Hepatocyte (in vitro differentiated cells): ENCODE data around the gene MDGA2. TPM values are rescaled to one million over a fixed set of nuclear protein-coding genes. Genes with fewer than 3 reads are reported as not detected.

Experiments used
- DNase-seq: peaks from one replicate; pipeline ENCODE4 v3.0.0-alpha.2; 2016; ENCODE audit warnings: low spot score
- H2AFZ ChIP-seq: fragments of 200-600 bp; sonication (generic); 2 replicates; pipeline ENCODE4 v1.6.0; 2016; ENCODE audit warnings: antibody characterized with exemption, mild to moderate bottlenecking
- H3K27ac ChIP-seq: fragments of 200-600 bp; sonication (generic); 2 replicates; pipeline ENCODE4 v1.5.1; 2016; ENCODE audit warnings: mild to moderate bottlenecking
- H3K27me3 ChIP-seq: fragments of 200-600 bp; sonication (generic); 2 replicates; pipeline ENCODE4 v1.6.1; 2016
- H3K36me3 ChIP-seq: fragments of 200-600 bp; sonication (generic); replicated peaks from 2 replicates; pipeline ENCODE4 v1.5.1; 2016; ENCODE audit warnings: low read depth; ENCODE audit not compliant: insufficient read depth
- H3K4me1 ChIP-seq: fragments of 200-600 bp; sonication (generic); 2 replicates; pipeline ENCODE4 v1.5.1; 2016; ENCODE audit warnings: mild to moderate bottlenecking, moderate library complexity; ENCODE audit not compliant: insufficient read depth
- H3K4me2 ChIP-seq: fragments of 200-600 bp; sonication (generic); 2 replicates; pipeline ENCODE4 v1.6.0; 2016
- H3K4me3 ChIP-seq: fragments of 200-600 bp; sonication (generic); 2 replicates; pipeline ENCODE4 v1.5.1; 2016; ENCODE audit warnings: mild to moderate bottlenecking
- H3K79me2 ChIP-seq: fragments of 200-600 bp; sonication (generic); 2 replicates; pipeline ENCODE4 v1.6.0; 2017; ENCODE audit warnings: mild to moderate bottlenecking
- H3K9me2 ChIP-seq: fragments of 200-600 bp; sonication (generic); replicated peaks from 2 replicates; pipeline ENCODE4 v1.6.0; 2017; ENCODE audit warnings: mild to moderate bottlenecking; ENCODE audit not compliant: insufficient read depth
- H3K9me3 ChIP-seq: fragments of 200-600 bp; sonication (generic); 2 replicates; pipeline ENCODE4 v1.5.1; 2016; ENCODE audit warnings: low read depth, mild to moderate bottlenecking
- H4K20me1 ChIP-seq: fragments of 200-600 bp; sonication (generic); 2 replicates; pipeline ENCODE4 v1.6.0; 2016; ENCODE audit warnings: mild to moderate bottlenecking; ENCODE audit not compliant: insufficient read depth, poor library complexity, severe bottlenecking
- EZH2 ChIP-seq: fragments of 200-600 bp; sonication (generic); IDR thresholded peaks from 2 replicates; pipeline ENCODE4 v1.6.1; 2016; ENCODE audit warnings: antibody characterized with exemption, mild to moderate bottlenecking, borderline replicate concordance
- EZH2phosphoT487 ChIP-seq: fragments of 200-600 bp; sonication (generic); IDR thresholded peaks from one replicate; pipeline ENCODE4 v1.6.1; 2018; ENCODE audit warnings: antibody characterized with exemption, mild to moderate bottlenecking, low read depth, moderate library complexity; ENCODE audit not compliant: unreplicated experiment, severe bottlenecking
- WGBS: methylation state at CpG from one replicate; pipeline ENCODE4 v1.1.6; 2016; ENCODE audit warnings: low lambda C conversion rate; ENCODE audit errors: missing lambda C conversion rate; 5-methylcytosine and 5-hydroxymethylcytosine counted together
- polyA plus RNA-seq: library from polyadenylated mRNA; unstranded; fragments of >200 nt; fragmentation: Nextera tagmentation; extraction: Ambion mirVana; gene quantifications from 2 replicates; pipeline ENCODE4 v1.2.1, GENCODE V29; 2016
- total RNA-seq: library from RNA; depleted of rRNA; stranded (reverse); fragments of >200 nt; gene quantifications from 2 replicates; pipeline ENCODE4 v1.2.3, GENCODE V29; 2014
- TF ChIP-seq, protein P1 (sequence below): fragments of 200-600 bp; sonication (generic); IDR thresholded peaks from 2 replicates; pipeline ENCODE4 v1.5.1; 2016; ENCODE audit warnings: antibody characterized with exemption, mild to moderate bottlenecking; ENCODE audit not compliant: poor library complexity

The MDGA2 gene
- total and polyA plus RNA-seq, 2 experiments from 2014 or later: 0.51 to 0.70 TPM

DNA sequence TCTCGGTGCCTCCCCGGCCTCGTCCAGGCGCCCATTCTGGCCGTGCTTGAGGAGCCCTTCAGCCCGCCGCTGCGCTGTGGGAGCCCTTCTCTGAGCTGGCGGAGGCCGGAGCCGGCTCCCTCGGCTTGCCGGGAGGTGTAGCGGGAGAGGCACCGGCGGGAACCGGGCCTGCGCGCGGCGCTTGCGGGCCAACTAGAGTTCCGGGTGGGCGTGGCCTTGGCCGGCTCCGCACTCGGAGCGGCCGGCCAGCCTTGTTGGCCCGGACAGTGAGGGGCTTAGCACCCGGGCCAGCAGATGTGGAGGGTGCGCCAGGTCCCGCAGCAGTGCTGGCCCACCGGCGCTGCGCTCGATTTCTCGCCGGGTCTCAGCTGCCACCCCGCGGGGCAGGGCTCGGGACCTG, 855.1 kb downstream of the MDGA2 start:
- H3K4me2 ChIP-seq: no peak overlapping the region
- H3K27ac ChIP-seq: no peak overlapping the region
- no peaks in the 10 kb centered on the region for H3K9me3 ChIP-seq
- H3K4me3 ChIP-seq: no peak overlapping the region
- no peaks in the 10 kb centered on the region for H3K4me1 ChIP-seq
- 98% methylated on average over 41 of the region's 42 CpGs for WGBS
- no peaks in the 10 kb centered on the region for H3K27me3 ChIP-seq
- H4K20me1 ChIP-seq: no peaks in the 10 kb centered on the region
- H2AFZ ChIP-seq: no peak overlapping the region
- H3K36me3 ChIP-seq: no peaks in the 10 kb centered on the region
- DNase-seq: no peak
- no peaks in the 10 kb centered on the region for H3K9me2 ChIP-seq
- TF ChIP-seq EZH2phosphoT487: no peak
- TF ChIP-seq EZH2: no peak
- TF ChIP-seq, protein P1, sequence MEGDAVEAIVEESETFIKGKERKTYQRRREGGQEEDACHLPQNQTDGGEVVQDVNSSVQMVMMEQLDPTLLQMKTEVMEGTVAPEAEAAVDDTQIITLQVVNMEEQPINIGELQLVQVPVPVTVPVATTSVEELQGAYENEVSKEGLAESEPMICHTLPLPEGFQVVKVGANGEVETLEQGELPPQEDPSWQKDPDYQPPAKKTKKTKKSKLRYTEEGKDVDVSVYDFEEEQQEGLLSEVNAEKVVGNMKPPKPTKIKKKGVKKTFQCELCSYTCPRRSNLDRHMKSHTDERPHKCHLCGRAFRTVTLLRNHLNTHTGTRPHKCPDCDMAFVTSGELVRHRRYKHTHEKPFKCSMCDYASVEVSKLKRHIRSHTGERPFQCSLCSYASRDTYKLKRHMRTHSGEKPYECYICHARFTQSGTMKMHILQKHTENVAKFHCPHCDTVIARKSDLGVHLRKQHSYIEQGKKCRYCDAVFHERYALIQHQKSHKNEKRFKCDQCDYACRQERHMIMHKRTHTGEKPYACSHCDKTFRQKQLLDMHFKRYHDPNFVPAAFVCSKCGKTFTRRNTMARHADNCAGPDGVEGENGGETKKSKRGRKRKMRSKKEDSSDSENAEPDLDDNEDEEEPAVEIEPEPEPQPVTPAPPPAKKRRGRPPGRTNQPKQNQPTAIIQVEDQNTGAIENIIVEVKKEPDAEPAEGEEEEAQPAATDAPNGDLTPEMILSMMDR: no peak
- H3K79me2 ChIP-seq: no peaks in the 10 kb centered on the region

DNA sequence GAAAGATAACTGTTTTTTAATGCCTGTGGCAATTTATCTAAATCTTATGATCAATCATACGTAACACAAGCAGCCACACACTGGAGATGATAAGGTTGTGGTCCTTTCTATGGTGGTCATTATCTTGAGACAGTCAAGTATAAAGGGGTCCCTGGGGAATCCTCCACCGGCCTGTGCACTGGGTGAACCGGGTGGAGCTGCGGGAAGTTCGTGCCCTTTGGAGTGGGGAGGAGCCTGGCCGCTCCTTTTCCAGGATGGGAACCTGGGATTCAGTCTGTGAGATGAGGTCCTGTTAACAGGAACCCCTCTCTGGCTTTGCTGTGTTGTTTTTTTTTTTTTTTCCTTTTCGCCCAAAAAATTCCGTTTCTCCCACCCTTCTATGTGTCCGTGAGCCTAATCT, 856.3 kb downstream of the MDGA2 start:
- Histone ChIP-seq H2AFZ (no peak overlapping the region), H3K27me3 (no peaks in the 10 kb centered on the region), H3K9me2 (no peaks in the 10 kb centered on the region), H3K4me1 (no peaks in the 10 kb centered on the region), H3K27ac (no peak overlapping the region), H3K4me3 (no peak overlapping the region), H3K4me2 (no peak overlapping the region), H3K9me3 (no peaks in the 10 kb centered on the region), H3K79me2 (no peaks in the 10 kb centered on the region), H4K20me1 (no peaks in the 10 kb centered on the region), H3K36me3 (no peaks in the 10 kb centered on the region)
- 88% methylated on average over 9 of the region's 9 CpGs for WGBS
- no peak for DNase-seq
- TF ChIP-seq, protein P1: no peak
- TF ChIP-seq EZH2 (no peak), EZH2phosphoT487 (no peak)

DNA sequence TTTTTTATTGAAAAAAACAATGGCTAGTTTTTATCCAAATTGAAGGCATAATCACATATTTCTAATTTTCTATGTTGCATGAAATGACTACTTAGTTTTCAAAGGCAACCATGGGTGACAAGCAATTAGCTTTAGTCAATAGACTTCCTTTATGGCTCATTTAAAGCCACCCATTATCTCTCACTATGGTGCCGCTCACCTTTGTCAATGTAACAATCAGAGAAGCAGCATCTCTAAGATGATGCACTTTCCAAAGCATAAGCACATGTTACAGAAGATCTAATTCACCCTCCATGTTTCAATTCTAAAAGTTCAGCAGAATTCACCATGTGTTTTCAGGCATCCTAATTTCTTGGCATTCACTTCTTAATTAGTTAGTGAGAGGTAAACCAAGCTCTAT, 857.3 kb downstream of the MDGA2 start:
- WGBS: 60% methylated on average over 1 of the region's 1 CpG
- H4K20me1 ChIP-seq: no peaks in the 10 kb centered on the region

More for the DNA sequence above, 857.3 kb downstream of the MDGA2 start:
- Histone ChIP-seq H3K27me3 (no peaks in the 10 kb centered on the region), H3K4me2 (no peak overlapping the region), H3K4me3 (no peak overlapping the region), H2AFZ (no peak overlapping the region), H3K36me3 (no peaks in the 10 kb centered on the region), H3K4me1 (no peaks in the 10 kb centered on the region), H3K9me3 (no peaks in the 10 kb centered on the region), H3K27ac (no peak overlapping the region), H3K9me2 (no peaks in the 10 kb centered on the region), H3K79me2 (no peaks in the 10 kb centered on the region)
- TF ChIP-seq, protein P1: no peak
- TF ChIP-seq EZH2phosphoT487: no peak
- TF ChIP-seq EZH2: no peak
- DNase-seq: no peak
